GM12878 (cell line): ENCODE data around the gene VPS26A. TPM values are rescaled to one million over a fixed set of nuclear protein-coding genes. Genes with fewer than 3 reads are reported as not detected.

ENCODE experiments used
- ATAC-seq: fragments of 200-7000 bp; cut with Tn5 transposase; 3 replicates; pipeline ENCODE4 v1.9.1; 2020; ENCODE audit warnings: mild to moderate bottlenecking, moderate library complexity
- BruUV-seq: library from RNA; stranded (reverse); fragments of 400-500 nt; replicated peaks from 2 replicates; lab custom pipeline; 2021; lab: Mats Ljungman, UMichigan
- CTCF ChIA-PET: fragments of 300-600 bp; sonication (Branson Sonifier 250); formaldehyde crosslinking; extraction: SDS; loops from one replicate; lab custom pipeline; 2021; ENCODE audit warnings: inconsistent platforms; lab: Yijun Ruan, JAX
- POLR2A ChIA-PET: fragments of 350-600 bp; formaldehyde crosslinking; extraction: SDS; loops from one replicate; lab custom pipeline; 2021; ENCODE audit warnings: inconsistent platforms; lab: Charles Lee
- RAD21 ChIA-PET: fragments of 300-600 bp; sonication (Branson Sonifier 250); formaldehyde crosslinking; loops from one replicate; lab custom pipeline; 2023; ENCODE audit warnings: antibody characterized with exemption; ENCODE audit not compliant: unreplicated experiment; lab: Charles Lee
- SMC1A ChIA-PET: fragments of 300-600 bp; sonication (Branson Sonifier 250); formaldehyde crosslinking; loops from one replicate; lab custom pipeline; 2023; ENCODE audit not compliant: unreplicated experiment, uncharacterized antibody; lab: Charles Lee
- DNase-seq: peaks from one replicate; pipeline ENCODE4 v3.0.0-alpha.2; 2011; ENCODE audit warnings: low read depth, low spot score
- FAIRE-seq: peaks from 3 replicates; lab custom pipeline; 2011; peaks lifted over from hg19 to GRCh38; lab: Jason Lieb, UNC
- H2AFZ ChIP-seq: 2 replicates; pipeline ENCODE4 v1.6.0; 2011; ENCODE audit warnings: low read depth, low read length, control low read depth; ENCODE audit not compliant: control insufficient read depth
- H3K27ac ChIP-seq: 2 replicates; pipeline ENCODE4 v1.5.1; 2011; ENCODE audit warnings: control low read depth; ENCODE audit not compliant: control insufficient read depth, insufficient read depth
- H3K27me3 ChIP-seq, 2 experiments: replicated peaks in 1 of 2; 2 replicates each; pipeline versions ENCODE4 v1.6.0 to v1.6.1; 2011; ENCODE audit warnings: low read length in 1 of 2; ENCODE audit not compliant: control insufficient read depth in 2 of 2, insufficient read depth in 2 of 2
- H3K36me3 ChIP-seq, 2 experiments: 2 replicates each; pipeline ENCODE4 v1.5.1; 2011; ENCODE audit warnings: low read length in 1 of 2; ENCODE audit not compliant: control insufficient read depth in 2 of 2, insufficient read depth in 2 of 2
- H3K4me1 ChIP-seq: 2 replicates; pipeline ENCODE4 v1.6.1; 2011; ENCODE audit warnings: mild to moderate bottlenecking, low read length, moderate library complexity, mixed read lengths; ENCODE audit not compliant: control insufficient read depth, insufficient read depth
- H3K4me2 ChIP-seq: 2 replicates; pipeline ENCODE4 v1.6.0; 2011; ENCODE audit warnings: control low read depth; ENCODE audit not compliant: control insufficient read depth, insufficient read depth
- H3K4me3 ChIP-seq: fragments of 200-600 bp; sonication (generic); 2 replicates; pipeline ENCODE4 v1.5.1; 2016
- H3K79me2 ChIP-seq: 2 replicates; pipeline ENCODE4 v1.6.0; 2011; ENCODE audit warnings: low read length; ENCODE audit not compliant: control insufficient read depth, insufficient read depth
- H3K9ac ChIP-seq: 2 replicates; pipeline ENCODE4 v1.8.0; 2011; ENCODE audit warnings: low read length, control low read depth, mixed read lengths; ENCODE audit not compliant: control insufficient read depth, insufficient read depth
- H3K9me3 ChIP-seq: replicated peaks from 3 replicates; pipeline ENCODE4 v1.5.1; 2011; ENCODE audit warnings: mild to moderate bottlenecking, low read length; ENCODE audit not compliant: control insufficient read depth, insufficient read depth
- H4K20me1 ChIP-seq: 2 replicates; pipeline ENCODE4 v1.6.0; 2011; ENCODE audit not compliant: control insufficient read depth, insufficient read depth
- EGR1 ChIP-seq, 2 experiments: IDR thresholded peaks; 1 replicate in 1 of 2; 2 replicates in 1 of 2; pipeline ENCODE4 v1.6.1; 2011 to 2012; ENCODE audit warnings: low read depth in 2 of 2, low read length in 2 of 2, borderline replicate concordance in 1 of 2, mild to moderate bottlenecking in 1 of 2, moderate library complexity in 1 of 2
- MLLT1 ChIP-seq: fragments of 450-650 bp; IDR thresholded peaks from 2 replicates; pipeline ENCODE4 v1.6.1; 2016; ENCODE audit warnings: mild to moderate bottlenecking
- SIN3A ChIP-seq: IDR thresholded peaks from 2 replicates; pipeline ENCODE4 v1.6.1; 2012; ENCODE audit warnings: low read depth, low read length, improper control_type of control experiment
- SMC3 ChIP-seq: IDR thresholded peaks from 2 replicates; pipeline ENCODE4 v1.6.1; 2011; ENCODE audit warnings: low read length, improper control_type of control experiment, borderline replicate concordance
- YBX1 ChIP-seq: fragments of 450-650 bp; IDR thresholded peaks from 2 replicates; pipeline ENCODE4 v1.6.1; 2016; ENCODE audit warnings: antibody characterized with exemption
- ZNF274 ChIP-seq: IDR thresholded peaks from one replicate; pipeline ENCODE4 v1.8.0; 2011; ENCODE audit not compliant: insufficient read length, insufficient read depth
- WGBS: methylation state at CpG from one replicate; pipeline ENCODE4 v1.1.6; 2016; ENCODE audit warnings: low lambda C conversion rate; ENCODE audit not compliant: insufficient replicate concordance, insufficient coverage; ENCODE audit errors: missing lambda C conversion rate; 5-methylcytosine and 5-hydroxymethylcytosine counted together
- in situ Hi-C: fragments of 300-500 bp; cut with MboI; formaldehyde crosslinking; loops from 9 replicates; pipeline ENCODE4 v1.14.3; 2018; ENCODE audit warnings: mixed read lengths
- intact Hi-C: fragments of 100-400 bp; cut with micrococcal nuclease; formaldehyde crosslinking; loops from one replicate; pipeline ENCODE4 v1.14.2; 2022; ENCODE audit not compliant: unreplicated experiment
- polyA plus RNA-seq, 11 experiments: library from polyadenylated mRNA; depleted of rRNA in 4 of 11; unstranded in 6 of 11; stranded (reverse) in 5 of 11; fragments of >200 nt; fragmentation: Nextera tagmentation in 4 of 11; fragmentation: Illumina TruSeq in 1 of 11; extraction: Ambion mirVana in 4 of 11; extraction: Trizol in 1 of 11; gene quantifications; 1 replicate in 1 of 11; 2 replicates in 10 of 11; pipeline versions ENCODE4 v1.2.1 to v1.2.3, GENCODE V29; 2011 to 2016; ENCODE audit warnings: inconsistent platforms in 2 of 11, missing spikeins in 2 of 11, low read depth in 1 of 11
- total RNA-seq, 4 experiments: library from RNA; depleted of rRNA in 3 of 4; stranded (reverse); fragments of >200 nt in 3 of 4; fragmentation: Illumina TruSeq in 1 of 4; extraction: Trizol in 1 of 4; gene quantifications; 2 replicates each; pipeline versions ENCODE4 v1.2.1 to v1.2.3, GENCODE V29; 2013 to 2021
- TF ChIP-seq, protein P1 (sequence below): fragments of 450-650 bp; IDR thresholded peaks from 2 replicates; pipeline ENCODE4 v1.6.1; 2017; ENCODE audit warnings: borderline replicate concordance

VPS26A gene
- total and polyA plus RNA-seq, 10 of the 15 experiments (the other 5 are each of a cell fraction or from before 2014, with no cell fraction given), result 16.8 to 72.3 (median 26.8) TPM

DNA sequence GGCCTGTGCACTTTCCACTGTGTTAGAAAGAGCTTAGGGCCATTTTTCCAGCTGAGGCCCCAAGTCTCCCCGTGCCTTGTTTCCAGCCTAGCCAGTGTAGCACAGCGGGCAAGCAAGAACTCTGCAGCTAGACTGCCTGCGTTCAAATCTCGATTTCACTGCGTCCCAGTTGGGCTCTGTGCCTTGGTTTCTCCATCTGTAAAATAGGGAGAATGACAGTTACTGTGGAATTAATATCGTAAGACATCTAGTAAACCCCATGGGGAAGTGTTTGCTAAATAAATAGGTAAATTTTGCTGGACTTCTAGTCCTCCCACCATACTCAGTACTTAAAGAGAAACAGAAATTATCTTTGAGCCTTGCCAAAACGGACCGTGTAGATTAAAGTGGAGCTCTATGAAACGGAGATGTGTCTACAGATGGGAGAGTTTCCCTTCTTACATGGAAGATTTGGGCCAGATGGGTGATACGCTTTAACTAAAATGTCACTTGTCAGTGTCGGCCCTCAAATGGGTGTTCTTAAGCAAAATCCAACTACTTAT lies 92.7 kb downstream of the VPS26A start (continued):
- no peak for TF ChIP-seq EGR1 (IDR thresholded peaks at IDR 0.05; ENCODE audit: borderline replicate concordance in 1 of 2, low read depth in 2 of 2, low read length in 2 of 2)
- TF ChIP-seq ZNF274, result no peak
- TF ChIP-seq, protein P1, sequence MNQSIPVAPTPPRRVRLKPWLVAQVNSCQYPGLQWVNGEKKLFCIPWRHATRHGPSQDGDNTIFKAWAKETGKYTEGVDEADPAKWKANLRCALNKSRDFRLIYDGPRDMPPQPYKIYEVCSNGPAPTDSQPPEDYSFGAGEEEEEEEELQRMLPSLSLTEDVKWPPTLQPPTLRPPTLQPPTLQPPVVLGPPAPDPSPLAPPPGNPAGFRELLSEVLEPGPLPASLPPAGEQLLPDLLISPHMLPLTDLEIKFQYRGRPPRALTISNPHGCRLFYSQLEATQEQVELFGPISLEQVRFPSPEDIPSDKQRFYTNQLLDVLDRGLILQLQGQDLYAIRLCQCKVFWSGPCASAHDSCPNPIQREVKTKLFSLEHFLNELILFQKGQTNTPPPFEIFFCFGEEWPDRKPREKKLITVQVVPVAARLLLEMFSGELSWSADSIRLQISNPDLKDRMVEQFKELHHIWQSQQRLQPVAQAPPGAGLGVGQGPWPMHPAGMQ, result no peak
- TF ChIP-seq YBX1, result no peak
- TF ChIP-seq, all 136 proteins: peak for 0

DNA sequence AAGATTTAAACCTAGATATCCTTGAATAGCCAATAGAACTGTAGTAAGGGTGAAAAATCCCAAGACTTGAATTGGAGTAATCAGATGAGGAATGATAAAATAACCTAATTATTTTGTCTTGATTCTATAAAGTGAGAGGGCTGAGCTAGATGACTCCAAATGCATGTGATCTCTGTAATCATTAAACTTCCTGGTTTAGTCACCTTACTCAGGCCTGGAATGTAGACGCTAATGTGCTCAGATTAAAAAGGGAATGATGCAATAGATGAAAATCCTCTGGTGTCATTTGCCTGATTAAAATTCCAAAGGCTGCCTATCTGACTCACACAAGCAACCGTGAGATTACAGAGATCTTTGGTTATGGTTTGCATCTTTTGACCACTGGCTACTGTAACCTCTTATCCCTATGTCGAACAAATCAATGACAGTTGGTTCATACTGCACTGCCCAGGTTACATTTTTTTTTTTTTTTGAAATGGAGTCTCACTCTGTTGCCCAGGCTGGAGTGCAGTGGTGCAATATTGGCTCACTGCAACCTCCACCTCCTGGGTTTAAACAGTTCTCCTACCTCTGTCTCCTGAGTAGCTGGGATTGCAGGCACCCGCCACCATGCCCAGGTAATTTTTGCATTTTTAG lies 93.3 kb downstream of the VPS26A start:
- in situ Hi-C loops (no loop called here), intact Hi-C loops (no loop called here)
- no peaks in the 10 kb centered on the region for H4K20me1 ChIP-seq
- FAIRE-seq (no peak), DNase-seq (no peak), ATAC-seq (no peak)
- H3K27ac ChIP-seq, result no peak overlapping the region
- H2AFZ ChIP-seq, result no peak overlapping the region
- no peaks in the 10 kb centered on the region for H3K36me3 ChIP-seq
- BruUV-seq, result no TSS peak
- no peaks in the 10 kb centered on the region; the same call in 2 of the 3 replicates for H3K9me3 ChIP-seq
- WGBS, result 50% methylated on average over 4 of the region's 4 CpGs
- H3K79me2 ChIP-seq, result no peaks in the 10 kb centered on the region
- H3K9ac ChIP-seq, result no peak overlapping the region
- no peaks in the 10 kb centered on the region for H3K27me3 ChIP-seq
- ChIA-PET RAD21 (interaction anchor here (1.2 to 2.4 kb wide), 2 partner anchors 13 to 15 kb away, joined by 3 to 11 read pairs; no protein-coding TSS in a partner anchor), SMC1A (interaction anchor here (1.0 to 3.1 kb wide), 4 partner anchors 10 to 122 kb away, joined by 3 to 10 read pairs (median 4); no protein-coding TSS in a partner anchor), CTCF (interaction anchor here (1.3 to 2.0 kb wide), 2 partner anchors 152 to 213 kb away, joined by 4 read pairs; no protein-coding TSS in a partner anchor), POLR2A (interaction anchor here (0.8 kb wide), 1 partner anchor 9 kb away, joined by 3 read pairs; no protein-coding TSS in a partner anchor)
- peaks cover 8% of the 10 kb centered on the region for H3K4me1 ChIP-seq
- H3K4me2 ChIP-seq, result no peak overlapping the region
- no peak overlapping the region for H3K4me3 ChIP-seq
- TF ChIP-seq SMC3 (no peak), SIN3A (no peak), MLLT1 (no peak)
